8988T (cell line): Measurements from ENCODE around the gene WWOX.
"Not testable (repeated sequence)": the region's sequence is repeated elsewhere in the genome, so short reads cannot be mapped to it uniquely, and the experiment has no call there.

Source experiments
- DNase-seq: peaks from one replicate; pipeline ENCODE4 v3.0.0; 2011

WWOX gene

GRCh38 chr16:79012671-79013434 is 913.4 kb downstream of the WWOX start:
- no peak for DNase-seq

DNA sequence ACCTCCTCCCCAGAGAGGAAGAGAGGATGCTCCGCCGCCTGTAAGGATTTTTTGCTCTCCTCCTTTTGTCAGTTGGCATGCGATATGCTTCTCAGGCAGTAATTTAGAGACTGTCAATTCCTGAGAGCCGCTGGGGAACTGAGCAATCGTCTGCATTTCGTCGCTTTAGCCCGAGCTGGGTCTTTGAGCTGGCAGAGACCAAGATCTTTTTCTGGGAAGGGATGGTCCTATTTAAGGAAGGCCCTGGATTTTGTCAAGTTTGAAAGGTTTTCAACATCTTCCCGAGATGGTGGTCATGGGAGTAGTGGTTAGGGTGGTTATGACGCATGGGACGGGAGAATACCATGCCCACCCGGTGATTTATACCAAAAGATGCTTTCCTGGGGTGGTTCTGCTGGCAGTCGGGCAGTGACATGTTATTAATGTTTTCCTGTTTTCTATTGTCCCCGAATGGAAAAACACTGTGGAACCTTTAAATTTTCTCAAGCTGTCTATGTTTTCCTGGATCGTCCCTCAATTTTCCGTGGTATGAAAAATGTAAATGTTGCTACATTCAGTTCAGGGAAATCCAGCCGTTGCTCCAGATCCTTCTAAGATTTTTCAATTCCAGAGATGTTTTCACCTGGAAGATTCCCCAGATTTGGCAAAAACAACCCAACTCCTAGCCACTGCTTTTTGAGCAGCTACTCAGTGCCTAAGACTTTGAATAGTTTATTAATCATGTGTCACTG is 914.6 kb downstream of the WWOX start:
- DNase-seq: no peak

- no peak for DNase-seq
Measured at GRCh38 chr16:79018650-79019429, 919.4 kb downstream of the WWOX start.

DNA sequence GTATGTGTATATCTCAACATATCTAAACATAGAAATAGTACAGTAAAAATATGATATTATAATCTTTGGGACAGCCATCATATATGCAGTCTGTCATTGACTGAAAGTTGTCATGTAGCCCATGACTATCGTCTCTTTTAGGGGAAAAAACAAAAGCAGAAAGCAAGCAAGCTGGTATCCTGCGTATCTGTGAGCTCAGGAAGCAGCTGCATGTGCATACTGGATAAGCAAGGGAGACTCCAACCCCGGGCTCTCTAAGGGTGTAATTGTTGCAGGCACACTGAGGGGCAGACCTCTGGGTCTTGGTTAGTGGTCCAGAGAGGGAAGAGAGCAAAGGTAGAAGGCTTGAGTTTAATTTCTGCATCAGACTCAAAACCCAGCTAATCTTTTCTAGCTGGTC is 920.0 kb downstream of the WWOX start:
- DNase-seq: no peak

GRCh38 chr16:79021991-79022630 is 922.7 kb downstream of the WWOX start:
- no peak for DNase-seq

DNA sequence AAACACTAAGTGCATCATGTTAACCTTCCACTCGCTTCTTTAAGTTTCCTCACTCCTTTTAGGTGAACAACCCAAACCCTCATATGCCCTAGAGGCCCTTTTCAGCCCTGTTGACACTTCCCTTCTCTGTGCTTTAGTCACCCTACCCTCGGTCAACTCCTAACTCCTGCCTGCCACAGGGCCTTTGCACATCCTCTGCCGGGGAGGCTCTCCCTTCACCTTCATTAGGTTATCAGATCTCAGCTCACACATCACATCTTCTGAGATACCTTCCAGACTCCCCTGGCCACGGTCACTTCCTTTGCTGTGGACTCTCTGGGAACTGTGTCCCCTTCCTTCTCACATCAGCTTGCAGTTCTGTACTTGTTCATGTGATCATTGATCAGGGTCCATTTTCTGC is 926.7 kb downstream of the WWOX start:
- DNase-seq: no peak

DNA sequence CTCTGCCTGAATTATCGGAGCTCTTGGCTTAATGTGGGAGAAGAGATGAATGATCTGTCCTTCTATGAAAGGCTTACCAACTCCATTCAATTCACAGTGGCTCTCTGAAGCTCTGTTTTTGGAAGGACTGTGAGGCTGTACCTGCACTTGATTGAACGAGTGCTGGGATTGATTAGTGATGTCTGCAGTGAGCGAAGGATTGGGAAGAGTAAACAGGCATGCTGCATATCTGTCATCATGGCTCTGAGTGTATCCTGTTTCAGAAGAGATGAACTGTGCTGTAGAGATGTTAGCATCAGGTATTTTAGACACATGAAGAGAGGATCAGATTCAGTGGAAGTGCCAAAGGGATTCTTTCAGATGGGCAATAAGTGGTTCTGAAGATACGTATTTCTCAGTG is 937.1 kb downstream of the WWOX start:
- no peak for DNase-seq

DNA sequence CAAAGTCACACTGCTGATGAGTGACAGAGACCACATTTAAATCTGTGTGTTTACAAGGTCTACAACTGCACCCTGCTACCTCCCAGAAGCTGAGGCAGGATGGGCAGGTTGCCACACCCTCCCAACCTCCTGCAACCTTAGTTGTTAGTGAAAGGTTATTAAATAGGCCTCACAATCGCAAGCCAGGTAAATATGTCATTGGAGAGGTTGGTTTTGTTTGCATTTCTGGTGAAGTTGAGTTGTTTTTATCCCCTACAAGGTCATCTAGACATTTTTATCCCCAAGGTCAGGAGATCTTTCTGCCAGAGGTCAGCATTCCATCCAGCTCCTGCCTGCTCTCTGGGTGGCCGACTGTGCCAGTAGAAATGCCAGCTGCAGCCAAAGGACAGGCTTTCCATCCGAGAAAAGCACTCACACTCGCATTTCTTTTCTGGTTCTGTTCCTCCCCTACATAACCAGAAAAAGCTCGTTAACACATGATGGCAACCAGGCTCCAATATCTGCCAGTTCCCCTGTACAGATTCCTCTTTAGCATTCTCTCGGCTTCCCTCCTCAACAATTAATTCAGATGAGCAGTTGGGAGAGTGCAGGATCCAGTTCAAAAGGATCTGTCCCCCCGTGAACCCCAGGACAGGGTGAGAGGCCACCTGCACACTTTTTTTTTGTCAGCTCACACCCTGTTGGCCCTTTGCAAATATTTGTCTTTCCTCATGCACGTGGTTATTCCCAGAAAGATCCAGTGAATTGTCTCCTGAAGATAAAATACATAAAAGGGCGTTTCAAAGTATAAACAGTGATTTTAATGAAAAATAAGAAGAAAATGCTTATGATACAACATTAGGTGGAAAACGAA is 938.3 kb downstream of the WWOX start:
- DNase-seq: no peak

DNA sequence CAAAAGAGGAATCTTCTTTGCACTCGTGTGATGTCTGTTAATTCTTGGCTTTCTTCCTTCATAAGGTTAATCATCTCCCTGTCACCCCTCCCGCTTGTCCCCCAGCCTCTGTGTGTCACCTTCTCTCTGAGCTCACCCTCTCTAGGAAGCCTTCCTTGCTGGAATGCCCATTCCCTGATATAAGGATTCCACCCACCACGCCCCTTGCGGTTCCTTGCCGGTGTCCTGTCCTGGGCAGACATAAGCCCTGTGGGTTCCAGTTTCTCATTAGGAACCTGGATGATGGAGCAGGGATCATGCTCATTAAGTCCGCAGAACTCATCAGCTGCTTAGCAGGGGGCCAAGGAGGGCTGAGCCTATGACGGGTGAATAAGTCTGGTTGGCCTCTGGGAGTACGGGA is 941.8 kb downstream of the WWOX start:
- no peak for DNase-seq

- no peak for DNase-seq
Measured at GRCh38 chr16:79042141-79042540, 942.7 kb downstream of the WWOX start.

DNA sequence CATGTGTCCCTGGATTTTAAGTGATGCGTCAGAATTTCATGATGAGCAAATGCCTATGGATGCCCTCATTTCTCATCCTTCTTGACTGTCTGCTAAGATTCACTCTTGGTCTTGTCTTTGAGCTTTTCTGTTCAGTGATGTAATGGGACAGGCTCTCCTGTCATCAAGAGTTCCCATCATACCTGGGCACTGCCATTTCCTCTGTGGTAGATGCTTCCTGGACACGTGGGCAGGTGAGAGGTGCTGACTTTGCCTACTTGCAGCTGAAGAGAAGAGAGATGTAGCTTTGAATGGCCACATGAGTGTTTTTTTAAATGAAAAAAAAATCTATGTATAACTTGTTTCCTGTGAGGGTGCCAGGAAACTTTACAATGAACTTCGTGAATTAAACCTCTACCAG is 943.4 kb downstream of the WWOX start:
- DNase-seq: no peak

DNA sequence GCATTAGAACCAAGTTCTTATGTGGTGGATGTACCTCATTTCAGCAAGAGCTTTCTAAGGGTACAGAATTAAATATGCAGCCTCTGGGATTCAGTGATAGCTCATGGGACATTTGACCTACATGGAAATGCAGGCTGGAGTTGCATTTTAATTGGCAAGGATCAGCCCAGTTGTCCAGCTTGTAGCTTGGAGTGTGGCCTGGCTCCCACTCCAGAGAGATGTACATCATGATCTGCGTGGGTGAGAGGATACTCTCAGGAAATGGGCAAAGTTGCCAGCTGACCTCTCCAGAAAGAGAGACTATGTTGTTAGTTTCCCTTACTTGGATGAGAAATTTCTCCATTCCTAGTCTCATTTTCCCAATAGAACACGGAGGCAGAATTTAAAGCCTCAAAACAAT is 945.7 kb downstream of the WWOX start:
- no peak for DNase-seq

DNA sequence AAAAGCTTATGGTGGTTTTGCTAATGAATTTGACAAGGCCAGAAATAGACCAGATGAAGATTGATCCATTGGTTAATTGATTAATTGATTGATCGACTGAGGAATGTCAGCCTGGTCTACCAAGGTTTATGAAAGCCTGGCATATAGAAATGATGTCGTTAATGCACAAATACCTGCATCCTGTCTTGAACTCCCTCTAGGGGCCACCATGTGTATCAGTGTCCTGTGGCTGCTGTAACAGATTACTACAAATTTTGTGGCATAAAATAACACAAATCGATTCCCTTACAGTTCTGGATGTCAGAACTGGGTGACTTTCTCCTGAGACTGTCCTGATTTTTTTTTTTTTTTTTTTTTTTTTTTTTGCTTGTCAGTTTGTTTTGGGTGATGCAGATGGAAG is 947.9 kb downstream of the WWOX start:
- DNase-seq: peak; percentile 33

- no peak for DNase-seq
Measured at GRCh38 chr16:79049040-79049439, 949.6 kb downstream of the WWOX start.

DNA sequence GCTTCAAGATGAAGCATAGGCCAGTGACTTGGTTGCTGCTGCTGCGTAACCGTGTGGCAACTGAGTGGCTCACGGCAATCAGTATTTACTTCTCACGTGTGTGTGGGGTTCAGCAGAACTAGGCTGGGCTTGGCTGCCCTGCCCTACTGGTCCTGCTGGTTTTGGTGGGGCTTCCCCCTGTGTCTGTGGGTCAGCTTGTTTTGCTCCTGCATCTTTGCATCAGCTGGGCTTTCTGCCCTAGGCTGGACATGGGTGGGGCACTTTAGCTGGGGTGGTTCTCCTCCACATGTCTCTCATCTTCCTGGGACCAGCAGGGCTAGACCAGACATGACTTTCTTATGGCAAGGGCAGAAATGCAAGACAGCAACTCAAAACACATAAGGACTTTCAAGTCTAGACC is 950.6 kb downstream of the WWOX start:
- DNase-seq: no peak

DNA sequence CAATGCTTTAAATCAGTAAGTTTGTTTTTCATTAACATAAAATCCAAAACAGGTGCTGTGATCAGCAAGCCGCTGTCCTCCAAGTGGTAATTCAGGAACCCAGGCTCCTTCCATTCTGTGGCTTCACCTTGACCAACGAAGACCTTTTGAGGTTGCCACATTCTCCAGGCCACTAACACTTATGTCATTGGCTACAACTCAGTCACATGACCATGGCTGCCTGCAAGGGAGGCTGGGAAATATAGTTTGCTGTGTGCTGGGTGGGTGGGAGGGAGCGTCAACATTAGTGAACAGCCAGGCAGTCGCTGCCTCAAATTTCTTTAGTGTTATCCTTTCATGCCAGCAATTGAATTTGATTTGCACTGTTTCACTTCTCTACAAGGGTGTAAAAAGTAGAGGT is 951.9 kb downstream of the WWOX start:
- DNase-seq: no peak

GRCh38 chr16:79052198-79052597 is 952.7 kb downstream of the WWOX start:
- DNase-seq: not testable (repeated sequence)

DNA sequence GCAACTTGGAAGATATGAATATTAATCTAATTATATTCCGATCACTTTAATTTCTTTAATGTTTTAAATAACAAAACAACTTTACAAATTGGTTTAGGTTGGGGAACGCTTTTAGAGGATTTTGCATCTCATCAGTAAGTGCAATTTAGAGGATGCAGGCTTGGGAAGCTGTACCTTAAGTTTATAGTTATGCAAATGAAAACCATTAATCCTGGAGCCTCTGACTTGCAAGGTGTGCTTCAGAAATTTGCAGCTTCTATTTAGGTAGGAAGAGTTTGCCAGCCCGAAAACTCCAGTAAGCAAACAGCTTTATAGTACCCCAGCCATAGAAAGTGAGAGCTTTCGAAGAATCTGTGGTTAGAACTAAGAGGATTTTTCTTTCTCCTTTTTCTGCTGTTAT is 954.1 kb downstream of the WWOX start:
- DNase-seq: no peak

DNA sequence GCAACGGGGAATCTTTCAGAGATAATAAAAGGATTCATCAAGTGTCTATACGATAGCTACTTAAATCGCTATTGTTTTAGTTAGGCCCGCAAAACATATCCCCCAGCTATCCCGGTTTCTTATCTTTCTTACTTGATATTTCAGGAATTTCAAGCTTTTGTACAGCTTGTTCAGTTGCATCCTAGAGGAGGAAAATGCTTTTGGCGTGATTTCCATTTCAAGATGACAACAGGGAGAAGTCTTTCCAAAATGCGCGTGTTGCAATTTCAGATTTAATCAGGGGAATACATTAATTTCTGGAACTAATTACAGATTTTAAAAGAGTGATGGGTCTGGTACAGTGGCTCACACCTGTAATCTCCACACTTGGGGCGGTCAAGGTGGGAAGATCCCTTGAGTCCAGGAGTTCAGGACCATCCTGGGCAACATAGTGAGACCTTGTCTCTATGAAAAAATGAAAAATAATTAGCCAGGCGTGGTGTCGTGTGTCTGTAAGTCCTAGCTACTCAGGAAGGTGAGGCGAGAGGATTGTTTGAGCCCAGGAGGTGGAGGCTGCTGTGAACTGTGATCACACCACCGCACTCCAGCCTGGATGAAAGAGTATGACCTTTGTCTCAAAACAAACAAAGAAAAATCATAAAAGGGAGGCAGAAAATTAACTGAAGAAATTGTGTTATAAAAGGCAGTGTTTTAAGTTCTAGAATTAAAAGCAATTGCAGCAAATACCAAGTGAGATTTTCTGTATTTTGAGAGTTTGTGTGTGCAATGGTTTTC is 954.9 kb downstream of the WWOX start:
- no peak for DNase-seq

DNA sequence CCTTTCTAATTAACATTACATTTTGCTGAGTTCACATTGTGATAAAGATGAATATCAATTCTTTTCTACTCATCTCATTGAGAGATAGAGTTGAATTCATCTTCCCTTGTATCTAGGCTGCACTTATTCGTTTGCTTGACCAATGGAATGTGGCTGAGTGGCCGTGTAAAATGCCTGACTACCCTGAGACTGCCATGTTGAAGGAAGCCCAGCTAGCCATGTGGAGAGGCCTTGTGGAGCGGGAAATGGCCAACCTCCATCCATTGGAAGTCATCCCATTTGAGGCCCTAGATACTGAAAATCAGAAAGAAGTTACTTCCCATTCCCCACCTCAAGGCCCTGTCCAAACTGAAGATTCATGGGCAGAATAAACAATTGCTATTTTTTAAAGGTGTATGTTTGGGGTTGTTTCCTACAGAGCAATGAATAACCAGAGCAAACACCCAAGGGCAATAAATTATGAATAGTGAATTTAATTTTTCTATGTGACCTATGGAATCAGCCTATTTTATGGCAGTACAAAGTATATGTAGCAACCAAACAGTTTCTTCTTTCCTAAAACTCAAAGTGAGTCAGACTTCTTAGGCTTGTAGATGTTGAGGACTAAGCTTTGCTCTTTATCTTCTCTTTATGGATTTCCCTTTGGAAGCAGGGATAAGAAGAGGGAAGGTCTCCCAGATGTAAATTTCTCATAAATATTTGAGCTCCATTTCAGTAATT is 956.0 kb downstream of the WWOX start:
- DNase-seq: no peak

GRCh38 chr16:79061181-79061580 is 961.7 kb downstream of the WWOX start:
- no peak for DNase-seq
